Activated T-cell treated with anti-CD3 and anti-CD28 coated beads, Interleukin-2, amount 50 U/mL, for 72 hours (primary cell): ENCODE data around the gene MGRN1. TPM values are rescaled to one million over a fixed set of nuclear protein-coding genes. Genes with fewer than 3 reads are reported as not detected.

ENCODE experiments used
- ATAC-seq, 2 donors: fragments of 150-1000 bp; cut with Tn5 transposase; replicated peaks in 1 of 2; 2 replicates each; pipeline ENCODE4 v1.10.0; 2021; ENCODE audit warnings: moderate library complexity in 2 of 2, mild to moderate bottlenecking in 1 of 2
- DNase-seq, 2 donors: peaks; one replicate each; pipeline ENCODE4 v3.0.0; 2021 to 2022; ENCODE audit warnings: mixed read lengths in 1 of 2
- H3K27ac Mint-ChIP-seq: one replicate; pipeline ENCODE4 v1.8.0; 2022; ENCODE audit warnings: mild to moderate bottlenecking, moderate library complexity, mixed read lengths
- H3K27me3 Mint-ChIP-seq: one replicate; pipeline ENCODE4 v1.8.0; 2022; ENCODE audit warnings: low read depth, mixed read lengths
- H3K36me3 Mint-ChIP-seq, 2 donors: one replicate each; pipeline ENCODE4 v1.8.0; 2022; ENCODE audit warnings: mixed read lengths in 2 of 2, mild to moderate bottlenecking in 1 of 2; ENCODE audit not compliant: insufficient read depth in 2 of 2
- H3K4me1 Mint-ChIP-seq: one replicate; pipeline ENCODE4 v1.8.0; 2022; ENCODE audit warnings: low read depth, mixed read lengths
- H3K4me3 Mint-ChIP-seq, 2 donors: one replicate each; pipeline ENCODE4 v1.8.0; 2022; ENCODE audit warnings: mild to moderate bottlenecking in 2 of 2, mixed read lengths in 2 of 2, moderate library complexity in 2 of 2
- H3K9me3 Mint-ChIP-seq, 2 donors: one replicate each; pipeline ENCODE4 v1.8.0; 2022; ENCODE audit warnings: mixed read lengths in 2 of 2
- total RNA-seq, 2 donors: library from RNA; stranded (reverse); gene quantifications; one replicate each; pipeline ENCODE4 v1.2.3, GENCODE V29; 2022

MGRN1 gene
- total RNA-seq, 2 donors from 2014 or later = 107 to 116 TPM

DNA sequence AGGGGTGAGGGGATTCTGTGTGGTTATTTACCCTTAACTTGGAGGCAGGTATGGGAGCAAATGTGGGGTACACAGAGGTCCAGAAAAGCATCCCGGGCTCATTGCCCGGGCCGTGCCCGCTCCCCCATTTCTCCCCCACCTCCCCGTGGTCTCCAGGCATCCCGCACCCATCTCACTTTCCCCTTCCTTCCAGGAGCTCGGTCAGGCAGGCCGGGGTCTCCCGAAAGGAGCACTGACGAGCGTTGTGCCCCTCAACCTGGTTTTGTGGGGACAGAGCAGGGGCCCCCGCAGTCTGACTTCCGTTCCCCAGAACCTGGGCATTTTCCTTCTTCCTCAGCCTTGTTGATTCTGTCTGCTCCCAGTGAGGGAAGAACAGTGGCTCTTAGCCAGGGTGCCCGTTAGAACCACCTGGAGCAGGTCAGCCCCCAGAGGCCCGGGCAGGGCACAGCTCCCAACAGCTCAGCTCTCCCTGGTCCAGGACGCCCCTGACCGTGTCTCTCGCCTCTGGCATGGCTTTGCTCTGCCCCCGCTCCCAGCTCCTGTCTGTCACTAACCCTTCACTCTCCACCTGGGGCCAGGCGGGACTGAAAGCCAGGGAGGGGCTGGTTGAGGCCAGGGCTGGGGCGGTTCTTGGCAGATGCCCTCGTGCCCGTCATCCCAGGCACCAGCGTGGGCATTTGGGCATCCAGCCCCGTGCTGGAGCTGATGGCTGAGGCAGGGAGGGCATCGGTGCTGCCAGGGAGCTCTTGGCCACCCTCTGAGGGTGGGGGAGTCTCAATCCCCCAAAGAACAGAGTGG is 56.2 kb downstream of the MGRN1 start:
- Mint-ChIP-seq H3K4me1 (peaks cover 32% of the 10 kb centered on the region), H3K9me3 (no peaks in the 10 kb centered on the region)

DNA sequence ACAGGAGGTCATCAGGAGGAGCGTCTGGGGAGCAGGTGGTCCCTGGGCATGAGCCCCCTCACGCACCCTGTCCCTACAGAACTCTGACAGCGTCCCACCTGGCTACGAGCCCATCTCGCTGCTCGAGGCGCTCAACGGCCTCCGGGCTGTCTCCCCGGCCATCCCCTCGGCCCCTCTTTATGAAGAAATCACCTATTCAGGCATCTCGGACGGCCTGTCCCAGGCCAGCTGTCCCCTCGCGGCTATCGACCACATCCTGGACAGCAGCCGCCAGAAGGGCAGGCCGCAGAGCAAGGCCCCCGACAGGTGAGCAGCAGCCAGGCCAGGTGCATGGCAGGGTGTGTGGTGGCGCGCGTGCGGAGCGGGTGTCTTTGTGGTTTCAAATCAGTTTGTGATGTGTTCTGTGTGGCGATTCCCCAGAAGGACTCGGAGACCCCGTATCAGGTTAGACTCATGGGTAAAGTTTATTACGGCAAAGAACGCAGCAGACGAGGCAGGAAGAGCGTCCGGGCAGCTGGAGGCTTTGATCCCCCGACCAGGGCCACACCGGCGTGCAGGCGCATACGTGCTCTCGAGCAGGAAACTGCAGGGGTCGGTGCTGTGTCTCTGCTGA is 57.0 kb downstream of the MGRN1 start:
- no peaks in the 10 kb centered on the region for H3K9me3 Mint-ChIP-seq
- H3K4me3 Mint-ChIP-seq = peak overlapping the region in 1 of 2 donors; percentile 27
- ATAC-seq = no peak

More for the DNA sequence above, 56.2 kb downstream of the MGRN1 start:
- no peaks in the 10 kb centered on the region for H3K27me3 Mint-ChIP-seq
- ATAC-seq (no peak), DNase-seq (no peak)
- H3K4me3 Mint-ChIP-seq = no peak overlapping the region
- H3K27ac Mint-ChIP-seq = no peak overlapping the region
- peaks cover 5 to 7% of the 10 kb centered on the region in 2 donors for H3K36me3 Mint-ChIP-seq

DNA sequence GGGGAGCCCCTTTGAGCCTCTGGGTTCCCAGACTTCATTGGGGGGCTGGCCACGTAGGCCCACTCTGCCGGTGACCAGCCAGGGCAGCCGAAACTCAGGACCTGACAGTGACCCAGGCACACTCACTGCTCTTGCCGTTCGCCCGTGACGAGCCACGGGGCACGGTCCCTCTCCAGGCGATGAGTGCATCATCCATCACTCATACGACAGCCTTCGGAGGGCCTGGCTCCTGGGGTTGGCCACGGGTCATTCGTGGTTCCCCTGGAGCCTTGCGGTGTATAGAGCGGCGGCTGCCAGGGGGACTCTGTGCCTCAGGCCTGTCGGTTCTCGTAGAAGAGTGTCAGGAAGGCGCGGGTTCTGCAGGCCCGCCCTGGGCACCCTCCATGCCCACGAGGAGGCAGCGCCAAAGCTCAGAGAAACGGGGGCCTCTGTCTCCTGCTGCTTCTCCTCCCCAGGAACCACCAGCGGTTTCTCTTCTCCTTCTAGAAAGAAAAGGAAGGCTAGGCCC is 57.5 kb downstream of the MGRN1 start:
- H3K4me3 Mint-ChIP-seq = no peak overlapping the region
- ATAC-seq (no peak), DNase-seq (no peak)
- H3K9me3 Mint-ChIP-seq = no peaks in the 10 kb centered on the region
- H3K36me3 Mint-ChIP-seq = peaks cover 5 to 6% of the 10 kb centered on the region in 2 donors
- no peaks in the 10 kb centered on the region for H3K27me3 Mint-ChIP-seq
- peaks cover 19% of the 10 kb centered on the region for H3K4me1 Mint-ChIP-seq
- no peak overlapping the region for H3K27ac Mint-ChIP-seq

More for the DNA sequence above, 57.0 kb downstream of the MGRN1 start:
- DNase-seq = no peak
- Mint-ChIP-seq H3K27ac (peak overlapping the region; percentile 28), H3K27me3 (no peaks in the 10 kb centered on the region), H3K4me1 (peaks cover 25% of the 10 kb centered on the region), H3K36me3 (peaks cover 5 to 6% of the 10 kb centered on the region in 2 donors)

DNA sequence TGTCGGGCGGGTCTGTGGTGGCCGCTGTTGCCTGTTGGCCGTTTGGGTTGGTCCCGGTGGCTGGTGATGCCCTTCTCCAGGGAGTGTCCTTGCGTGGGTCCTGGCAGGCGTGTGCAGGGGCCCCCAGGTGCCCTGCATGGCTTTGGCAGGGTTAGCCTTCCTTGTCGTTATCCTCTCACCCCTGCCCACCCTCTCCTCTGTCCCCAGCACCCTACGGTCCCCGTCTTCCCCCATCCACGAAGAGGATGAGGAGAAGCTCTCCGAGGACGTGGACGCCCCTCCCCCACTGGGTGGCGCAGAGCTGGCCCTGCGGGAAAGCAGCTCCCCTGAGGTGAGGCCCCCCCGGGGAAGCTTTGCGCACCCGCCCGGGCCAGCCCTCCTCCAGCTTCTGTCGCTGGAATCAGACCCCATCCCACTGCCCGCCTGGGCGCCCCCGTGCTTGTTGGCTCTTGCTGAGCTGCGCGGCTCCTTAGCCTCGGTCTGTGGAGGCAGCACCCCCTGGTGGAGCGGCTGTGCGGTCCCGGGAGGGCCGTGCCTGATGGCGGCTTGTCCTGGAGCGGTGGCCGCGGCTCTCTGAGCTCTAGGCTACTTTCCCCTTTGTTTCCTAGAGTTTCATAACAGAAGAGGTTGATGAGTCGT is 58.1 kb downstream of the MGRN1 start:
- Mint-ChIP-seq H3K27me3 (no peaks in the 10 kb centered on the region), H3K27ac (no peak overlapping the region), H3K36me3 (peaks cover 5 to 7% of the 10 kb centered on the region in 2 donors), H3K4me1 (peaks cover 13% of the 10 kb centered on the region), H3K9me3 (no peaks in the 10 kb centered on the region), H3K4me3 (no peak overlapping the region)
- ATAC-seq = peak; percentile 43 to 62
- peak; percentile 50 to 55 for DNase-seq

DNA sequence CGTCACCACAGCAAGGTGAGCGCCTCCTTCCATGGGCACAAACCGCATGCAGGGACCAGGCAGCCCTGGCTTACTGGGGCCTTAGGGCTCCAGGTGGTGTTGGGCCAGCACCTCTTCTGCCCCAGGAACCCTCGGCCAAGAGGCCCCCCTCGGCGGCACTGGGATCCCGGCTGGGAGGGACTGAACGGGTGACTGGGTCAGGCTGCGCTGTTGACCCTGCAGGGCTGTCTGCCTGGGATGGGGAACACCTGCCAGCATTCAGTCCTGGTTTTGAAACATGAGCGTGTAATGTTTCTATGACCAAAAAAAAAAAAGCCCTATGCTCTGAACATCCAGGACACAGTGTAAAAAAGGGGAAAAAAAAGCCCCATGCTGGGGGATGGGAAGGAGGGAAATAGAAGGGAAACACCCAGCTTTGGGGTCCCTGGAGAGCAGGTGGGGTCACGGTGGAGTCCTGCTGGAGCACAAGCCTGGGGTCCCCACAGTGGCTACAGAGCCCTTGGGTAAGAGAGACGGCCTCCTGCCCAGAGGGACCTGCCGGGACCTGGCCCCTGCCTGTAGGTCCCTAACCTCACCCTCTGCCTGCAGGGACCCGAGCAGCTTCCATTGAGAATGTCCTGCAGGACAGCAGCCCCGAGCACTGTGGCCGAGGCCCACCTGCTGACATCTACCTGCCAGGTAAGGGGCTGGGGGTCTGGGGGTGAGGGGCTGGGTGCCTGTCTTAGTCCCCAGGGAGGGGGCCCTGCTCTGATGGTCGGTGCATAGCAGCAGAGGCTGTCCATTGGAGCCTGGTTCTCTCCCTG is 58.8 kb downstream of the MGRN1 start:
- H3K36me3 Mint-ChIP-seq = peaks cover 3 to 5% of the 10 kb centered on the region in 2 donors
- no peak overlapping the region for H3K27ac Mint-ChIP-seq
- H3K4me3 Mint-ChIP-seq = no peak overlapping the region
- H3K27me3 Mint-ChIP-seq = no peaks in the 10 kb centered on the region
- DNase-seq (no peak), ATAC-seq (peak in 1 of 2 donors; percentile 38)
- peaks cover 6% of the 10 kb centered on the region for H3K4me1 Mint-ChIP-seq
- H3K9me3 Mint-ChIP-seq = no peaks in the 10 kb centered on the region

DNA sequence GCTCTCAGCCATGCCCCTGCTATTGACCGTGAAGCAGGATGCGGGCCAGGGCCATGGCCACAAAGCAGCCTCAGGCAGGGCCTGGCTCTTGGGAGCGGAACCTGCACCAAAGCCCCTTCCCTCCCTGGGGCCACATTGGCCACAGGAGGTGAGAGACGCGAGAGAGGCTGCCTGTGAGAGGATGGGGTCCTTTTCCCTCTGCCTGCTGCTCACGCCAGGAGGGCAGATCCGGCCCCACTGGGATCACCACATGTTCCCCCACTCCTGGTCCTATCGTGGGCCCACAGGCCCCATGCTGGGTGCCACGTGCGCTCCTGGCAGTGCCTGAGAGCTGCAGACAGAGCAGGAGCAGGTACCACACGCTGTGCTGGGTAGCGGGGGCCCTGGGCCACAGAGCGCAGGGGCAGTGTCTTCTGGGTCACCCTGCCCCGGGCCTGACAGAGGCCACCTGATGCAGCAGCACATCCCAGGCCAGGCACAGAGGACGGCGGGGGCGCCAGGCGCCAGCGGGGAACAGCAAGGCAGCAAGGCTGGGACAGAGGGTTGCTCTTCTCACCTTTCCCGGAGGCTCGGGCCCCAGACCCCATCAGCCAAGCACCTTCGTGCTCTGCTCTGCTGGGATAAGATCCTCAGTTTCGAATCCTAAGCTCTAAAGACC is 59.6 kb downstream of the MGRN1 start:
- DNase-seq (no peak), ATAC-seq (no peak)
- Mint-ChIP-seq H3K4me3 (no peak overlapping the region), H3K27ac (peak overlapping the region; percentile 65), H3K36me3 (peaks cover 3 to 5% of the 10 kb centered on the region in 2 donors), H3K4me1 (peaks cover 5% of the 10 kb centered on the region), H3K9me3 (no peaks in the 10 kb centered on the region), H3K27me3 (no peaks in the 10 kb centered on the region)

DNA sequence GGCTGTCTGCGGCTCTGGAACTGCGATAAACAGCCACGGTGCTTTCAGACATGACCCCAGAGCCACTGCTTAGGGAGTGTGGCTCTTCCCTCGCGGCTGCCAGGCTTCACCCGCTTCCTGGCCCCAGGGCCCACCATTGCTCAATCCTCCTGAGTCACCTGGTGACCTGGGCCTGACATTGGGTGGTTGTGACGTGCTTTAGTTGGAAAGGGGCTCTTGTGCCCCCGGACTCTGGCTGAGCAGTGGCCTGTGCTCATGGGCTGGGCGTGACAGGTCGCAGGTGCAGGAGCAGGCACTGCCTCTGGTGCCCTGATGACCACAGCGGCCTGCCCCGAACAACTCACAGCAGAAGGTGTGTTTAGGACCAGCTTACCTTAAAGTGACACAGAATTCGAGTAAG is 60.1 kb downstream of the MGRN1 start:
- ATAC-seq (no peak), DNase-seq (no peak)
- Mint-ChIP-seq H3K27me3 (no peaks in the 10 kb centered on the region), H3K9me3 (no peaks in the 10 kb centered on the region), H3K4me3 (no peak overlapping the region), H3K27ac (peak overlapping the region; percentile 65), H3K4me1 (peaks cover 5% of the 10 kb centered on the region), H3K36me3 (peaks cover 3 to 5% of the 10 kb centered on the region in 2 donors)

DNA sequence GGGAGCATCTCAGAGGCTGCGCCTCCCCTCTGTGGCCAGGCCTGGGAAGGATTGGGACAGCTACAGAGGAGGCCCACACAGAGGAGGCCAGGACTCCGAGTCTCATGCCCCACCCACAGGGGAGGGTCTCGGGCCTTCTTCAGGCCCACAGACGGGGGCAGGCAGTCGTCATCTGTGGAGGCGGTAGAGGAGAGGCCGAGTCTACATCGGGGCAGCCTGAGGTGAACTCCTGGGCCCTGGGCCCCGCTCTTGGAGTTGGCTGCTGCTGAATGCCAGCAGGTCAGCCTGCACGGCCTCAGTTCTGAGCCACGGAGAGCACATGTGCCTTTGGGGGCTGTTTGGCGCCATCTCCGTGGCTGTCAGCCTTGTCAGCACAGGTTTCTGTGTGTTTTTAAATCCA is 60.7 kb downstream of the MGRN1 start:
- H3K27ac Mint-ChIP-seq = no peak overlapping the region
- H3K27me3 Mint-ChIP-seq = no peaks in the 10 kb centered on the region
- peaks cover 5% of the 10 kb centered on the region for H3K4me1 Mint-ChIP-seq
- H3K36me3 Mint-ChIP-seq = peaks cover 3 to 5% of the 10 kb centered on the region in 2 donors
- DNase-seq (no peak), ATAC-seq (no peak)
- H3K4me3 Mint-ChIP-seq = no peak overlapping the region
- no peaks in the 10 kb centered on the region for H3K9me3 Mint-ChIP-seq

DNA sequence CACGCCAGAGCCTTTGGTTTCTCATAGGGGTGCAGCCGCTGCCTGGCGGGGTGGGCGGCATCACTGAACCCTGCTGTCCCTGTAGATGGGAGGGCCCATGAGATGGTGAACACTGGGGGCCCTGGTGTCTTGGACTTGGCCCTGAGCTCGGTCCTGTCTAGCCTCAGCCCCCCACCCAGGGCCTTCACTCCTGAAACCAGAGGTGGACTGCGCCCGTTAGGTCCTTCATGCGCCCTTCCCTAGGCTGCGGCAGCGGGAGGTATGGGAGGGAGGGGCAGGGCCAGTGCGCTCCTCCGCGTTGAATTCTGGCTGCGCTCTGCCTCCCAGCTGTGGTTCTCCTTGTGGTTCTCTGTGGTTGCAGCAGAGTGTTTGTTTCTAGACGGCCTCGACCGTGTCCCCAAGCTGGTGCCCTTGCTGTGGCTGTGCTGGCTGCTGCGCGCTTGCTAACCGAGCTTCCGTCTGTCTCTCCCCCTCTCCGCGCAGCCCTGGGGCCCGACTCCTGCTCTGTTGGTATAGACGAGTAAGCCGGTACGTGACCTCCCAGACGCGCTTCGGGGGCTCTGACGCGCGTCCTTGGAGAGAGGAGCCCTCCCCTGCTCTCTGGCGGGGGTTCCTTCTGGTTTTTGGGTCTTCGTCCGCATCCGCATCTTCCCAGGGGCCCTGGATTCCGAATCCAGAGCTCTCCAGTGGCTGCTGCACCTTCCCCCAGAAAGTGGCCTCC is 61.3 kb downstream of the MGRN1 start:
- H3K4me1 Mint-ChIP-seq = peaks cover 5% of the 10 kb centered on the region
- H3K27me3 Mint-ChIP-seq = no peaks in the 10 kb centered on the region
- no peak for ATAC-seq
- no peaks in the 10 kb centered on the region for H3K9me3 Mint-ChIP-seq
- DNase-seq = no peak
- H3K36me3 Mint-ChIP-seq = peaks cover 3 to 4% of the 10 kb centered on the region in 2 donors
- H3K4me3 Mint-ChIP-seq = no peak overlapping the region
- no peak overlapping the region for H3K27ac Mint-ChIP-seq

DNA sequence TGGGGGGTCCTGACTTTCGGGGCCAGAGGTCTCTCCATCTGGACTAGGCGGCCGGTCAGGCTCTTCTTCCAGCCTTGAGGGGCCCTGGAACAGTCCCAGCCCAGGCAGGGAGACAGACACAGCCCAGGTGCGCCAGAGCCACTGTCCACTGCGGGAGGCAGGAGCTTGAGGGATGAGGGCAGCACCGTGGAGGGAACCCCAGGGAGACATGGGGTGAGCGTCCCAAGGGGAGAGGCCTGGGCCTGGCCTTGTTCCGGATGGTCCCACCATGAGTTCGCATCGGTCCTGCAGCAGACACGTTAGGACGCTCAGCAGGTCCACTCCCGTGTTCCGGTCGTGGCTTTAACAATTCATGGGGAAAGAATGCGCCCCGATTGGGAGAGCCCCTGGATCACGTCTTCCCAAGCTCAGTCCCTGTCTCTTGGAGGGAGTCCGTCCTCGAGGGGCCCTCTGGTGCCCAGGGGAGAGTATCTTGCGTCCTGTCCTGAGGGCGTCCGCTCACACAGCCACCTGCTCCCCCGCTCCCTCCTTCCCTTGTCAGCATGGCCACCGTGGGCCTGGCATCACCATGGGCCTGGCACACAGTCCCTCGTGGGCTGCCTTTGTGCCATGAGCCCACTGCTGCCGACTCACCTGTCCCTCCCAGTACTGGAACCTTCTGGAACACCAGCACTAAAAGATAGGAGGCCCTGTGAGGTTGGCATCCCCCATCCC is 62.0 kb downstream of the MGRN1 start:
- Mint-ChIP-seq H3K4me1 (peaks cover 5% of the 10 kb centered on the region), H3K4me3 (no peak overlapping the region), H3K27me3 (no peaks in the 10 kb centered on the region), H3K36me3 (peaks cover 1 to 4% of the 10 kb centered on the region in 2 donors), H3K9me3 (no peaks in the 10 kb centered on the region), H3K27ac (no peak overlapping the region)
- no peak for ATAC-seq
- no peak for DNase-seq

DNA sequence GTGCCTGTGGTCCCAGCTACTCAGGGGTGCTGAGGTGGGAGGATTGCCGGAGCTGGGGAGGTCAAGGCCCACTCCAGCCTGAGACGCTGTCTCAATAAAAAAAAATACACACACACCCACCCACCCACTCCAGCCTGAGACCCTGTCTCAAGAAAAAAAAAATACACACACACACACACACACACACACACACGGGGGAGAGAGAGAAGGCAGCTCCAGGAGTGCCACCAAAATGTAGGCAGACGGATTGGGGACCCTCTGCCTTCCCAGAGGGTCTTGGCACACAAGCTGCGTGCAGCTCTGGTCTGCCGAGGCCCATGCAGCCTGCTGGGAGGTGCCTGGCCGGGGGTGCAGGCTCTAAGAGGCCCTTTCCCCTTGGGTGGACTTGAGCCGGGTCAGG is 62.8 kb downstream of the MGRN1 start:
- peaks cover 8% of the 10 kb centered on the region for H3K4me1 Mint-ChIP-seq
- H3K4me3 Mint-ChIP-seq = no peak overlapping the region
- H3K9me3 Mint-ChIP-seq = no peaks in the 10 kb centered on the region
- no peak overlapping the region for H3K27ac Mint-ChIP-seq
- no peak for DNase-seq
- H3K27me3 Mint-ChIP-seq = no peaks in the 10 kb centered on the region
- ATAC-seq = no peak
- peaks cover 0 to 4% of the 10 kb centered on the region in 2 donors for H3K36me3 Mint-ChIP-seq
